ENCODE data around the gene IFI27L1.

- no peak for TF ChIP-seq NKX3-1 (CRISPR knock-in tag; IDR thresholded peaks at IDR 0.05)
- TF ChIP-seq E2F1 (CRISPR knock-in tag; IDR thresholded peaks at IDR 0.05): no peak
- no peak for TF ChIP-seq CTCF (CRISPR knock-in tag; IDR thresholded peaks at IDR 0.05)
- TF ChIP-seq NCOR1 (IDR thresholded peaks at IDR 0.05; ENCODE audit: borderline replicate concordance, low read length): no peak
- TF ChIP-seq GABPB1 (CRISPR knock-in tag; IDR thresholded peaks at IDR 0.05): no peak
- TF ChIP-seq JARID2 (CRISPR knock-in tag; IDR thresholded peaks at IDR 0.05; ENCODE audit: insufficient replicate concordance): no peak
- TF ChIP-seq SMAD3 (CRISPR knock-in tag; IDR thresholded peaks at IDR 0.05): no peak
- no peak for TF ChIP-seq EP300 (IDR thresholded peaks at IDR 0.05; ENCODE audit: low read depth in 2 of 2, low read length in 2 of 2)
- no peak for TF ChIP-seq EP300 (CRISPR knock-in tag; IDR thresholded peaks at IDR 0.05; ENCODE audit: borderline replicate concordance)
- TF ChIP-seq CEBPG (CRISPR knock-in tag; IDR thresholded peaks at IDR 0.05): no peak
- no peak for TF ChIP-seq ZKSCAN1 (IDR thresholded peaks at IDR 0.05; ENCODE audit: low read length)
- no peak for TF ChIP-seq NR2C2 (CRISPR knock-in tag; IDR thresholded peaks at IDR 0.05; ENCODE audit: borderline replicate concordance)
- no peak for TF ChIP-seq SMC3 (IDR thresholded peaks at IDR 0.05; ENCODE audit: low read length)
Observed at GRCh38 chr14:94109915-94110250, 28.8 kb downstream of the IFI27L1 start.
